B cell (primary cell): ENCODE results near the gene ELK3. TPM values are rescaled to one million over a fixed set of nuclear protein-coding genes. Genes with fewer than 3 reads are reported as not detected.

ENCODE experiments used
- ATAC-seq: fragments of 200-7000 bp; cut with Tn5 transposase; one replicate; pipeline ENCODE4 v1.10.0; 2021; ENCODE audit warnings: low read depth, mild to moderate bottlenecking, moderate number of reproducible peaks, moderate library complexity
- CTCF ChIA-PET: fragments of 350-600 bp; sonication (Branson Sonifier 250); formaldehyde crosslinking; loops from one replicate; lab custom pipeline; 2021; ENCODE audit warnings: antibody characterized with exemption, inconsistent platforms; lab: Charles Lee
- POLR2A ChIA-PET: fragments of 350-600 bp; sonication (Branson Sonifier 250); formaldehyde crosslinking; loops from one replicate; lab custom pipeline; 2021; ENCODE audit warnings: antibody characterized with exemption; lab: Charles Lee
- DNase-seq: peaks from one replicate; pipeline ENCODE4 v3.0.0; 2013
- H2AFZ ChIP-seq: 2 replicates; pipeline ENCODE4 v1.6.1; 2012; ENCODE audit warnings: mild to moderate bottlenecking, low read depth, low read length; ENCODE audit not compliant: insufficient read depth, poor library complexity, severe bottlenecking
- H3K27ac ChIP-seq, 2 donors: 1 replicate in 1 of 2; 2 replicates in 1 of 2; pipeline ENCODE4 v1.5.1; 2012 to 2013; ENCODE audit warnings: low read length in 2 of 2, mild to moderate bottlenecking in 2 of 2, moderate library complexity in 1 of 2
- H3K27me3 ChIP-seq, 4 experiments: fragments of 200-600 bp in 1 of 4; sonication (generic) in 1 of 4; replicated peaks in 1 of 4; 1 replicate in 2 of 4; 2 replicates in 2 of 4; pipeline versions ENCODE4 v1.6.1 to v1.7.0; 2013 to 2016; ENCODE audit warnings: low read length in 3 of 4, mild to moderate bottlenecking in 2 of 4, mixed read lengths in 1 of 4, moderate library complexity in 1 of 4; ENCODE audit not compliant: insufficient read depth in 4 of 4, control insufficient read depth in 3 of 4; ENCODE audit errors: control extremely low read depth in 1 of 4
- H3K36me3 ChIP-seq, 2 experiments: replicated peaks in 1 of 2; 1 replicate in 1 of 2; 2 replicates in 1 of 2; pipeline versions ENCODE4 v1.6.1 to v1.7.1; 2013; ENCODE audit warnings: low read length in 1 of 2; ENCODE audit not compliant: insufficient read depth in 2 of 2, control insufficient read depth in 1 of 2; ENCODE audit errors: control extremely low read depth in 1 of 2, extremely low read depth in 1 of 2
- H3K4me1 ChIP-seq, 2 donors: fragments of 200-600 bp in 1 of 2; sonication (generic) in 1 of 2; 1 replicate in 1 of 2; 2 replicates in 1 of 2; pipeline versions ENCODE4 v1.5.1 to v1.6.1; 2013 to 2017; ENCODE audit warnings: low read length in 2 of 2; ENCODE audit not compliant: control insufficient read depth in 2 of 2, insufficient read depth in 2 of 2
- H3K4me2 ChIP-seq: replicated peaks from 2 replicates; pipeline ENCODE3; 2012; ENCODE audit warnings: mild to moderate bottlenecking, low read depth, low read length; ENCODE audit not compliant: poor library complexity, severe bottlenecking
- H3K4me3 ChIP-seq, 5 experiments: fragments of 200-600 bp in 1 of 5; sonication (generic) in 1 of 5; 1 replicate in 3 of 5; 2 replicates in 2 of 5; pipeline versions ENCODE4 v1.5.1 to v1.7.0; 2011 to 2016; ENCODE audit warnings: low read length in 4 of 5, mild to moderate bottlenecking in 4 of 5, low read depth in 2 of 5, control low read depth in 1 of 5, moderate library complexity in 1 of 5; ENCODE audit not compliant: insufficient read depth in 1 of 5; ENCODE audit errors: control extremely low read depth in 1 of 5, extremely low read depth in 1 of 5
- H3K79me2 ChIP-seq: fragments of 200-600 bp; sonication (generic); one replicate; pipeline ENCODE4 v1.6.0; 2016; ENCODE audit warnings: low read length; ENCODE audit not compliant: control insufficient read depth, insufficient read depth
- H3K9ac ChIP-seq: fragments of 200-600 bp; sonication (generic); 2 replicates; pipeline ENCODE4 v1.6.1; 2017; ENCODE audit warnings: mild to moderate bottlenecking, low read length, moderate library complexity
- H3K9me3 ChIP-seq, 3 donors: one replicate each; pipeline versions ENCODE4 v1.6.1 to v1.7.1; 2013; ENCODE audit warnings: low read length in 2 of 3; ENCODE audit not compliant: control insufficient read depth in 2 of 3, insufficient read depth in 1 of 3; ENCODE audit errors: control extremely low read depth in 1 of 3
- H4K20me1 ChIP-seq: 2 replicates; pipeline ENCODE4 v1.6.0; 2012; ENCODE audit warnings: mild to moderate bottlenecking, low read length; ENCODE audit not compliant: insufficient read depth, control insufficient read depth, poor library complexity, severe bottlenecking
- H3K27ac Mint-ChIP-seq: one replicate; pipeline ENCODE4 v1.8.0; 2021; ENCODE audit warnings: mixed read lengths
- H3K27me3 Mint-ChIP-seq: one replicate; pipeline ENCODE4 v1.8.0; 2021; ENCODE audit warnings: mixed read lengths
- H3K4me1 Mint-ChIP-seq: one replicate; pipeline ENCODE4 v1.8.0; 2021; ENCODE audit warnings: mixed read lengths
- H3K4me3 Mint-ChIP-seq: one replicate; pipeline ENCODE4 v1.8.0; 2021; ENCODE audit warnings: mixed read lengths
- H3K9me3 Mint-ChIP-seq: one replicate; pipeline ENCODE4 v1.8.0; 2022; ENCODE audit warnings: mixed read lengths; ENCODE audit not compliant: insufficient read depth
- EZH2 ChIP-seq: IDR thresholded peaks from 2 replicates; pipeline ENCODE4 v1.6.1; 2012; ENCODE audit warnings: borderline replicate concordance, low read depth, mild to moderate bottlenecking, moderate library complexity, low read length; ENCODE audit not compliant: insufficient read depth, poor library complexity, severe bottlenecking
- WGBS: methylation state at CpG from one replicate; pipeline ENCODE4 v1.1.5; 2013; ENCODE audit warnings: missing lambda C conversion rate; ENCODE audit not compliant: insufficient coverage; 5-methylcytosine and 5-hydroxymethylcytosine counted together
- intact Hi-C: fragments of 100-400 bp; cut with micrococcal nuclease; formaldehyde crosslinking; loops from one replicate; pipeline ENCODE4 v1.10.0; 2022
- polyA plus RNA-seq: library from polyadenylated mRNA; depleted of rRNA; stranded (reverse); fragments of >200 nt; gene quantifications from 2 replicates; pipeline ENCODE4 v1.2.3, GENCODE V29; 2012
- total RNA-seq, 2 donors: library from RNA; stranded (reverse); fragments of 120-200 nt in 1 of 2; gene quantifications; 1 replicate in 1 of 2; 2 replicates in 1 of 2; pipeline versions ENCODE4 v1.2.3 to v1.2.4, GENCODE V29; 2013 to 2022
- TF ChIP-seq, protein P1 (sequence below): fragments of 200-600 bp; IDR thresholded peaks from one replicate; pipeline ENCODE4 v1.8.0; 2022; ENCODE audit warnings: antibody characterized with exemption, mild to moderate bottlenecking

The ELK3 gene
- total and polyA plus RNA-seq, 2 donors (not counting 1 experiment from before 2014, with no cell fraction given), result 10.5 to 87.1 TPM

DNA sequence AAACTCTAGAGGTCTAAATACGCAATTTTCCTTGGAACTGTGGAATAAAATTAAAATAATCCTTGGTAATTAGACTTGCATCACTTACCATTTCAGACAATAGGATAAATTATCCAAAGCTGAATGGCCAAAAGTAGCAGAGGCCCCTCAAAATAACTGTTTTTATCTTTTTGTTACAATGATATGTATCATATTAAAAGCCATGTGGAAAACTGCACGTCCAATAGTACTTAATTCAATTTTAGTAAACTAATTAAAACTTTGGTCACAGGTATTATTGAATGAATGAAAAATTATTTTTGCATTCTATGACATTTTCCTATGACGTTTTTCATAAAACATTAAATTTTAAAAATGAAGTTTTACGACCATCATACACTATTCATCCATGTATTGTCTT, 107.6 kb downstream of the ELK3 start:
- Mint-ChIP-seq H3K27ac (no peak overlapping the region), H3K9me3 (no peaks in the 10 kb centered on the region), H3K4me3 (no peak overlapping the region), H3K27me3 (no peaks in the 10 kb centered on the region), H3K4me1 (peaks cover 2% of the 10 kb centered on the region)
- POLR2A ChIA-PET, result no interaction called here
- CTCF ChIA-PET, result no interaction called here
- Histone ChIP-seq H3K4me3 (no peak overlapping the region), H3K4me1 (no peaks in the 10 kb centered on the region), H3K79me2 (peaks cover 28% of the 10 kb centered on the region), H3K27ac (no peak overlapping the region), H3K4me2 (no peak overlapping the region), H3K36me3 (peaks cover 6 to 26% of the 10 kb centered on the region in 2 experiments), H3K9ac (no peak overlapping the region), H4K20me1 (peaks cover 13% of the 10 kb centered on the region), H3K9me3 (no peaks in the 10 kb centered on the region), H2AFZ (no peak overlapping the region), H3K27me3 (no peaks in the 10 kb centered on the region)
- TF ChIP-seq, protein P1, sequence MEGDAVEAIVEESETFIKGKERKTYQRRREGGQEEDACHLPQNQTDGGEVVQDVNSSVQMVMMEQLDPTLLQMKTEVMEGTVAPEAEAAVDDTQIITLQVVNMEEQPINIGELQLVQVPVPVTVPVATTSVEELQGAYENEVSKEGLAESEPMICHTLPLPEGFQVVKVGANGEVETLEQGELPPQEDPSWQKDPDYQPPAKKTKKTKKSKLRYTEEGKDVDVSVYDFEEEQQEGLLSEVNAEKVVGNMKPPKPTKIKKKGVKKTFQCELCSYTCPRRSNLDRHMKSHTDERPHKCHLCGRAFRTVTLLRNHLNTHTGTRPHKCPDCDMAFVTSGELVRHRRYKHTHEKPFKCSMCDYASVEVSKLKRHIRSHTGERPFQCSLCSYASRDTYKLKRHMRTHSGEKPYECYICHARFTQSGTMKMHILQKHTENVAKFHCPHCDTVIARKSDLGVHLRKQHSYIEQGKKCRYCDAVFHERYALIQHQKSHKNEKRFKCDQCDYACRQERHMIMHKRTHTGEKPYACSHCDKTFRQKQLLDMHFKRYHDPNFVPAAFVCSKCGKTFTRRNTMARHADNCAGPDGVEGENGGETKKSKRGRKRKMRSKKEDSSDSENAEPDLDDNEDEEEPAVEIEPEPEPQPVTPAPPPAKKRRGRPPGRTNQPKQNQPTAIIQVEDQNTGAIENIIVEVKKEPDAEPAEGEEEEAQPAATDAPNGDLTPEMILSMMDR, result no peak
- TF ChIP-seq EZH2, result no peak
- WGBS, result no CpG with 5 or more reads among the region's 4 CpGs
- ATAC-seq, result no peak
- intact Hi-C loops, result loop anchor here (5.0 kb wide), 1 partner anchor 34 kb away; no protein-coding TSS in a partner anchor
- no peak for DNase-seq

DNA sequence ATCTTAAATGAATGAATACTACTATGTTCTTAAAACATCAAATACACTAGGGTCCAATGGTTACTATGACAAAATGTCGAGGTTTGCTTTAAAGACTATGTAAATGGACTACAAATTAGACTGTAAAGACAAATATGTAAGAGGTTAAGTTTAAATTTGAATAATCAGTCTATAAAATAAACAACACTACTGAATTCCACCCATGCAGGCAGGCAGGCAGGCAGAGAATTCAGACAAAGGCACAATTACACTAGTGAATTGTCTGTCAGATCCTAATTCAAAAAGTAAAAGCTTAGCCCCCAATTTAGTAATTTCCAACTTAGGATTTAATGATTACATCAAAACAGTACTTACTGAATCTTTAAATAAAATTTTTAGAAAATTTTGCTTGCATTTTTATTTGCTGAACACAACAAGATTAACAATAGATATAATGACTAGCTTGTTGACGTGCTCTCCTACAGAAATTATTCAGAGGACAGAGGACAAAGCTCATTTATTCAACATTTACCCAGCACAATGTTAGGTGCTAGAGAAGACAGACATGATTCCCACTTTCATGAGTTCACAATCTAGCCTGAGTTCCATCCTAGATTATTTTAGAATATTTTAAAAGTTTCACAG, 108.6 kb downstream of the ELK3 start:
- Histone ChIP-seq H3K27ac (no peak overlapping the region), H3K27me3 (no peaks in the 10 kb centered on the region), H3K4me1 (no peaks in the 10 kb centered on the region), H4K20me1 (peaks cover 13% of the 10 kb centered on the region), H2AFZ (no peak overlapping the region), H3K9ac (no peak overlapping the region), H3K4me2 (no peak overlapping the region), H3K9me3 (no peaks in the 10 kb centered on the region), H3K4me3 (no peak overlapping the region), H3K79me2 (peaks cover 28% of the 10 kb centered on the region), H3K36me3 (peaks cover 6 to 20% of the 10 kb centered on the region in 2 experiments)
- WGBS, result no CpG with 5 or more reads among the region's 2 CpGs
- DNase-seq (no peak), ATAC-seq (no peak)
- Mint-ChIP-seq H3K27ac (no peak overlapping the region), H3K4me1 (peaks cover 2% of the 10 kb centered on the region), H3K9me3 (no peaks in the 10 kb centered on the region), H3K4me3 (no peak overlapping the region), H3K27me3 (no peaks in the 10 kb centered on the region)
- intact Hi-C loops, result loop anchor here (5.0 kb wide), 1 partner anchor 35 kb away; no protein-coding TSS in a partner anchor
- ChIA-PET POLR2A (no interaction called here), CTCF (interaction anchor here (0.7 kb wide), 1 partner anchor 98 kb away, joined by 3 read pairs; the partner anchor contains the start of gene CDK17)
- TF ChIP-seq EZH2, result no peak
- TF ChIP-seq, protein P1, result no peak
